Activated B cell treated with CpG ODN at 0.5 μM for 24 hours (primary cell): Measurements from ENCODE around the gene SLF1. TPM values are rescaled to one million over a fixed set of nuclear protein-coding genes. Genes with fewer than 3 reads are reported as not detected.
A peak's percentile ranks its signal among the peaks of the same experiment; 100 is the strongest.

Experiments
- ATAC-seq: fragments of 200-7000 bp; cut with Tn5 transposase; one replicate; pipeline ENCODE4 v1.10.0; 2021; ENCODE audit warnings: low read depth, mild to moderate bottlenecking, moderate library complexity
- CTCF ChIA-PET: fragments of 350-600 bp; sonication (Branson Sonifier 250); formaldehyde crosslinking; loops from one replicate; lab custom pipeline; 2021; ENCODE audit warnings: antibody characterized with exemption; lab: Charles Lee
- POLR2A ChIA-PET: fragments of 350-600 bp; sonication (Branson Sonifier 250); formaldehyde crosslinking; loops from one replicate; lab custom pipeline; 2021; ENCODE audit warnings: antibody characterized with exemption; lab: Charles Lee
- DNase-seq: peaks from one replicate; pipeline ENCODE4 v3.0.0; 2022
- H3K27ac Mint-ChIP-seq: one replicate; pipeline ENCODE4 v1.8.0; 2020; ENCODE audit warnings: mixed read lengths
- H3K27me3 Mint-ChIP-seq: one replicate; pipeline ENCODE4 v1.8.0; 2021; ENCODE audit warnings: mixed read lengths
- H3K36me3 Mint-ChIP-seq: one replicate; pipeline ENCODE4 v1.8.0; 2021; ENCODE audit warnings: low read depth, mixed read lengths
- H3K4me1 Mint-ChIP-seq: one replicate; pipeline ENCODE4 v1.8.0; 2021; ENCODE audit warnings: mixed read lengths
- H3K4me3 Mint-ChIP-seq: one replicate; pipeline ENCODE4 v1.8.0; 2020; ENCODE audit warnings: mild to moderate bottlenecking, mixed read lengths
- H3K9me3 Mint-ChIP-seq: one replicate; pipeline ENCODE4 v1.8.0; 2020; ENCODE audit warnings: mixed read lengths
- intact Hi-C: fragments of 100-400 bp; cut with micrococcal nuclease; formaldehyde crosslinking; loops from one replicate; pipeline ENCODE4 v1.15.1; 2024
- total RNA-seq: library from RNA; stranded (reverse); gene quantifications from 2 replicates; pipeline ENCODE4 v1.2.3, GENCODE V29; 2022
- TF ChIP-seq, protein P1 (sequence below): fragments of 200-600 bp; IDR thresholded peaks from one replicate; pipeline ENCODE4 v1.8.0; 2022; ENCODE audit warnings: antibody characterized with exemption, mild to moderate bottlenecking

SLF1 gene
- total RNA-seq, 1 donor from 2014 or later = 12.0 TPM

DNA sequence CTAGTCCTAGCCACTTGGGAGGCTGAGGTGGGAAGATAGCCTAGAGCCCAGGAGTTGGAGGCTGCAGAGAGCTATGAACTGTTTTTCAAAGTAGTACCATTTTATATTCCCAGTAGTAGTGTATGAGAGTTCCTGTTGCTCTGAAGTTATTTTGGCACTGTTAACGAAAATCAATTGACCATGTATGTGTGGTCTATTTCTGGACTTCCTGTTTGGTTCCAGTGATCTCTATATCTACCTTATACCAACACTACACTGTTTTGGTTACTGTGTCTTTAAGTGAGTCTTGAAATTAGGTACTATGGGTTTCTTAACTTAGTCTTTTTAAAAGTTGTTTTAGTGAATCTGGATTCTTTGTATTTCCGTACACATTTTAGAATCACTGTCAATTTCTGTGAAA, 13.6 kb downstream of the SLF1 start:
- TF ChIP-seq, protein P1, sequence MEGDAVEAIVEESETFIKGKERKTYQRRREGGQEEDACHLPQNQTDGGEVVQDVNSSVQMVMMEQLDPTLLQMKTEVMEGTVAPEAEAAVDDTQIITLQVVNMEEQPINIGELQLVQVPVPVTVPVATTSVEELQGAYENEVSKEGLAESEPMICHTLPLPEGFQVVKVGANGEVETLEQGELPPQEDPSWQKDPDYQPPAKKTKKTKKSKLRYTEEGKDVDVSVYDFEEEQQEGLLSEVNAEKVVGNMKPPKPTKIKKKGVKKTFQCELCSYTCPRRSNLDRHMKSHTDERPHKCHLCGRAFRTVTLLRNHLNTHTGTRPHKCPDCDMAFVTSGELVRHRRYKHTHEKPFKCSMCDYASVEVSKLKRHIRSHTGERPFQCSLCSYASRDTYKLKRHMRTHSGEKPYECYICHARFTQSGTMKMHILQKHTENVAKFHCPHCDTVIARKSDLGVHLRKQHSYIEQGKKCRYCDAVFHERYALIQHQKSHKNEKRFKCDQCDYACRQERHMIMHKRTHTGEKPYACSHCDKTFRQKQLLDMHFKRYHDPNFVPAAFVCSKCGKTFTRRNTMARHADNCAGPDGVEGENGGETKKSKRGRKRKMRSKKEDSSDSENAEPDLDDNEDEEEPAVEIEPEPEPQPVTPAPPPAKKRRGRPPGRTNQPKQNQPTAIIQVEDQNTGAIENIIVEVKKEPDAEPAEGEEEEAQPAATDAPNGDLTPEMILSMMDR = no peak
- Mint-ChIP-seq H3K4me3 (peak overlapping the region; percentile 53), H3K36me3 (peaks cover 48% of the 10 kb centered on the region), H3K9me3 (peaks cover 14% of the 10 kb centered on the region), H3K27ac (peak overlapping the region; percentile 72), H3K4me1 (peaks cover 32% of the 10 kb centered on the region), H3K27me3 (no peaks in the 10 kb centered on the region)
- CTCF ChIA-PET = no interaction called here
- POLR2A ChIA-PET = no interaction called here
- intact Hi-C loops = loop anchor here (1.0 kb wide), 1 partner anchor 8 kb away; no protein-coding TSS in a partner anchor
- ATAC-seq (peak; percentile 56), DNase-seq (no peak)

DNA sequence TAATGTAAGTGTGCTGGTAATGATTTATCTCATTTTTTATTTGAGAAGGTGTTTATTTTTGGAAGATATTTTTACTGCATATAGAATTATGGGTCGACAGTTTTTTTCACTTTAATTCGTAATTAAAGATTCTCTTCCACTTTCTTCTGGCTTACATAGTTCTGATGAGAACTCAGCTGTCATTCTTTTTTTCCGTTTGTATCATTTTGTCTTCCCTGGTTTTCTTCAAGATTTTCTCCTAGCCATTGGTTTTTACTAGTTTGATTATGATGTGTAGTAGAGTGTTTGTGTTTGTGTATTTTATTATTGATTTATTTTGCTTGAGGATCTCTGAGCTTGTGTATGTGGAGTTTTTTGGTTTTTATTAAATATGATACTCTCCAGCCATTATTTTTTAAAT, 21.7 kb downstream of the SLF1 start:
- peaks cover 71% of the 10 kb centered on the region for H3K36me3 Mint-ChIP-seq
- H3K9me3 Mint-ChIP-seq = peaks cover 23% of the 10 kb centered on the region
- no peaks in the 10 kb centered on the region for H3K27me3 Mint-ChIP-seq
- no peak overlapping the region for H3K4me3 Mint-ChIP-seq
- POLR2A ChIA-PET = no interaction called here
- TF ChIP-seq, protein P1 = no peak
- CTCF ChIA-PET = no interaction called here
- intact Hi-C loops = no loop called here
- DNase-seq (no peak), ATAC-seq (no peak)
- H3K27ac Mint-ChIP-seq = no peak overlapping the region
- peaks cover 2% of the 10 kb centered on the region for H3K4me1 Mint-ChIP-seq

DNA sequence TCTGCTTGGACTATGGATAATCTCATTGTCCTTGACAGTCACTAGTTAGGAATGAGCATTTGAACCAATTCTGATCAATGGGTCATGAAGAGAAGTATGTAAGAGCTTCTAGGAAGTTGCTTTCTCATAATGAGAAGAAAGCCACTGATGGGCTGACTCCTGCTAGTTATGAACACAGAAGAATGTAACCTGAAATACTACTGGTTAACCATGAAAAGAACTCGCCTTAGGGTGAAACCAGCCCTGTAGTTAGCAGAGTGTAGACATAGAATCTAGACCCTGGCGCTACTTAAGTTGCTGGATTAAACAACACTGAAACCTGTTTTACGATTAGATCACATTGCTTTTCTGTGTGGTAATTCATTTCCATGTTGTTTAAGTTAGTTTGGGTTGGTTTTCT, 26.6 kb downstream of the SLF1 start:
- DNase-seq = no peak
- Mint-ChIP-seq H3K4me3 (no peak overlapping the region), H3K27ac (no peak overlapping the region), H3K4me1 (no peaks in the 10 kb centered on the region), H3K9me3 (peaks cover 7% of the 10 kb centered on the region), H3K36me3 (peaks cover 52% of the 10 kb centered on the region), H3K27me3 (no peaks in the 10 kb centered on the region)
- intact Hi-C loops = no loop called here
- ATAC-seq = no peak
- TF ChIP-seq, protein P1 = no peak
- POLR2A ChIA-PET = no interaction called here
- CTCF ChIA-PET = no interaction called here

DNA sequence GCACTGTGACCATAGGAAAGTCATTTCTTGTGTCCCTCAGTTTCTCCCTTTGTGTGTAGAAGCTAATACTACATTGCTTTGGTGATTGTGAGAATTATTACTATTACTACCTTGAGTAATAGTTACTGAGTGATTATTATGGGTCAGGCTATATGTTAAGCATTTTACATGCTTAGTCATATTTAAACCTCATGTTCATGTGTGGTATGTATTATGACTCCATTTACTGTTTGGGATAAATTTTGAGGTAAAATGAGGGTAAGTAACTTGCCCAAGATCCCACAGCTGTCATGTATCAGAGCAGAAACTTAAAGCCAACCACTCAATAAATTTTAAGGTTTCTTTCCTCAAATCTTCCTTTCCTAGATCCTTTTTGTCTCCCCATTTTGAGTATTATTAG, 28.3 kb downstream of the SLF1 start:
- ATAC-seq = no peak

DNA sequence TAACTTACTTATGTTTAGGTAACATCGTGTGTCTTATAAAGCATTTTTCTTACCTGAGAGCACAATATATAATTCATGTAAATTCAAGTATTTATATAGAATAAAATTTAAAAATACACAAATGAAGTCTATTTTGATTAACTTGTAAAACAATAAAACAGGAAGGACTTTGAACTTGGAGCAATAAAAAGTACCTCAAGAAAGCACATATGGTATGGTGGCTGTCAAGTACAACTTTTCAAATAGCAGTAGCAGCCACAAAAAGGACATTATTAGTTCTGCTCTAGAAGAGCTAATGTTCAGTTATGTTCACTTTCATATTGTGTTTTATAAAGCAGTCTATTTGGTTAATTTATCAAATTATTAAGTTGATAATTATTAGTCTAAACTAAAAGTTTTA, 31.4 kb downstream of the SLF1 start:
- POLR2A ChIA-PET = no interaction called here
- Mint-ChIP-seq H3K27ac (no peak overlapping the region), H3K27me3 (no peaks in the 10 kb centered on the region), H3K4me3 (no peak overlapping the region), H3K4me1 (no peaks in the 10 kb centered on the region), H3K9me3 (peaks cover 3% of the 10 kb centered on the region), H3K36me3 (peaks cover 44% of the 10 kb centered on the region)
- TF ChIP-seq, protein P1 = no peak
- CTCF ChIA-PET = no interaction called here
- DNase-seq = no peak
- intact Hi-C loops = no loop called here
- ATAC-seq = no peak

More for the DNA sequence above, 28.3 kb downstream of the SLF1 start:
- CTCF ChIA-PET = no interaction called here
- H3K9me3 Mint-ChIP-seq = no peaks in the 10 kb centered on the region
- peaks cover 38% of the 10 kb centered on the region for H3K36me3 Mint-ChIP-seq
- no peaks in the 10 kb centered on the region for H3K4me1 Mint-ChIP-seq
- no peaks in the 10 kb centered on the region for H3K27me3 Mint-ChIP-seq
- TF ChIP-seq, protein P1 = no peak
- no peak overlapping the region for H3K4me3 Mint-ChIP-seq
- no peak for DNase-seq
- POLR2A ChIA-PET = no interaction called here
- H3K27ac Mint-ChIP-seq = no peak overlapping the region
- intact Hi-C loops = no loop called here
